Breast epithelium (tissue), 3 donors: Measurements from ENCODE around the gene CCDC149.

Experiments
- POLR2A ChIP-seq: fragments of 450-650 bp; IDR thresholded peaks from one replicate; pipeline ENCODE4 v1.6.1; 2016; ENCODE audit warnings: antibody characterized with exemption, mild to moderate bottlenecking, moderate library complexity
- POLR2AphosphoS5 ChIP-seq, 3 donors: sonication (generic); formaldehyde crosslinking; IDR thresholded peaks; one replicate each; pipeline ENCODE4 v1.6.1; 2017; ENCODE audit warnings: antibody characterized with exemption in 3 of 3
- TF ChIP-seq, protein P1 (sequence below), 3 donors: fragments of 450-650 bp; IDR thresholded peaks; one replicate each; pipeline ENCODE4 v1.5.1; 2016 to 2017; ENCODE audit warnings: antibody characterized with exemption in 3 of 3, mild to moderate bottlenecking in 3 of 3, moderate library complexity in 3 of 3

DNA sequence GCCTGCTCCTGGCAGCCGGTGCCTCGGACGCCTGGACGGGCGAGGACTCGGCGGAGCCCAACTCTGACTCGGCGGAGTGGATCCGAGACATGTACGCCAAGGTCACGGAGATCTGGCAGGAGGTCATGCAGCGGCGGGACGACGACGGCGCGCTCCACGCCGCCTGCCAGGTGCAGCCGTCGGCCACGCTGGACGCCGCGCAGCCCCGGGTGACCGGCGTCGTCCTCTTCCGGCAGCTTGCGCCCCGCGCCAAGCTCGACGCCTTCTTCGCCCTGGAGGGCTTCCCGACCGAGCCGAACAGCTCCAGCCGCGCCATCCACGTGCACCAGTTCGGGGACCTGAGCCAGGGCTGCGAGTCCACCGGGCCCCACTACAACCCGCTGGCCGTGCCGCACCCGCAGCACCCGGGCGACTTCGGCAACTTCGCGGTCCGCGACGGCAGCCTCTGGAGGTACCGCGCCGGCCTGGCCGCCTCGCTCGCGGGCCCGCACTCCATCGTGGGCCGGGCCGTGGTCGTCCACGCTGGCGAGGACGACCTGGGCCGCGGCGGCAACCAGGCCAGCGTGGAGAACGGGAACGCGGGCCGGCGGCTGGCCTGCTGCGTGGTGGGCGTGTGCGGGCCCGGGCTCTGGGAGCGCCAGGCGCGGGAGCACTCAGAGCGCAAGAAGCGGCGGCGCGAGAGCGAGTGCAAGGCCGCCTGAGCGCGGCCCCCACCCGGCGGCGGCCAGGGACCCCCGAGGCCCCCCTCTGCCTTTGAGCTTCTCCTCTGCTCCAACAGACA lies 113.1 kb downstream of the CCDC149 start:
- TF ChIP-seq, protein P1, sequence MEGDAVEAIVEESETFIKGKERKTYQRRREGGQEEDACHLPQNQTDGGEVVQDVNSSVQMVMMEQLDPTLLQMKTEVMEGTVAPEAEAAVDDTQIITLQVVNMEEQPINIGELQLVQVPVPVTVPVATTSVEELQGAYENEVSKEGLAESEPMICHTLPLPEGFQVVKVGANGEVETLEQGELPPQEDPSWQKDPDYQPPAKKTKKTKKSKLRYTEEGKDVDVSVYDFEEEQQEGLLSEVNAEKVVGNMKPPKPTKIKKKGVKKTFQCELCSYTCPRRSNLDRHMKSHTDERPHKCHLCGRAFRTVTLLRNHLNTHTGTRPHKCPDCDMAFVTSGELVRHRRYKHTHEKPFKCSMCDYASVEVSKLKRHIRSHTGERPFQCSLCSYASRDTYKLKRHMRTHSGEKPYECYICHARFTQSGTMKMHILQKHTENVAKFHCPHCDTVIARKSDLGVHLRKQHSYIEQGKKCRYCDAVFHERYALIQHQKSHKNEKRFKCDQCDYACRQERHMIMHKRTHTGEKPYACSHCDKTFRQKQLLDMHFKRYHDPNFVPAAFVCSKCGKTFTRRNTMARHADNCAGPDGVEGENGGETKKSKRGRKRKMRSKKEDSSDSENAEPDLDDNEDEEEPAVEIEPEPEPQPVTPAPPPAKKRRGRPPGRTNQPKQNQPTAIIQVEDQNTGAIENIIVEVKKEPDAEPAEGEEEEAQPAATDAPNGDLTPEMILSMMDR (IDR thresholded peaks at IDR 0.05), result no peak
- TF ChIP-seq POLR2A (no peak), POLR2AphosphoS5 (IDR thresholded peaks at IDR 0.05) (no peak)
